ENCODE results near the gene CEP20.
A peak's percentile ranks its signal among the peaks of the same experiment; 100 is the strongest.
"Not testable (repeated sequence)": the region's sequence is repeated elsewhere in the genome, so short reads cannot be mapped to it uniquely, and the experiment has no call there.

CEP20 gene

GRCh38 chr16:15858921-15859668 lies 29.3 kb downstream of the CEP20 start:
- Mint-ChIP-seq H3K4me1 (ENCODE audit: low read depth) (peaks cover 16% of the 10 kb centered on the region), H3K36me3 (ENCODE audit: low read depth) (no peaks in the 10 kb centered on the region), H3K4me3 (no peak overlapping the region), H3K9me3 (no peaks in the 10 kb centered on the region), H3K27me3 (peaks cover 44% of the 10 kb centered on the region), H3K27ac (no peak overlapping the region)
- intact Hi-C loops (cut with micrococcal nuclease), result no loop called here

DNA sequence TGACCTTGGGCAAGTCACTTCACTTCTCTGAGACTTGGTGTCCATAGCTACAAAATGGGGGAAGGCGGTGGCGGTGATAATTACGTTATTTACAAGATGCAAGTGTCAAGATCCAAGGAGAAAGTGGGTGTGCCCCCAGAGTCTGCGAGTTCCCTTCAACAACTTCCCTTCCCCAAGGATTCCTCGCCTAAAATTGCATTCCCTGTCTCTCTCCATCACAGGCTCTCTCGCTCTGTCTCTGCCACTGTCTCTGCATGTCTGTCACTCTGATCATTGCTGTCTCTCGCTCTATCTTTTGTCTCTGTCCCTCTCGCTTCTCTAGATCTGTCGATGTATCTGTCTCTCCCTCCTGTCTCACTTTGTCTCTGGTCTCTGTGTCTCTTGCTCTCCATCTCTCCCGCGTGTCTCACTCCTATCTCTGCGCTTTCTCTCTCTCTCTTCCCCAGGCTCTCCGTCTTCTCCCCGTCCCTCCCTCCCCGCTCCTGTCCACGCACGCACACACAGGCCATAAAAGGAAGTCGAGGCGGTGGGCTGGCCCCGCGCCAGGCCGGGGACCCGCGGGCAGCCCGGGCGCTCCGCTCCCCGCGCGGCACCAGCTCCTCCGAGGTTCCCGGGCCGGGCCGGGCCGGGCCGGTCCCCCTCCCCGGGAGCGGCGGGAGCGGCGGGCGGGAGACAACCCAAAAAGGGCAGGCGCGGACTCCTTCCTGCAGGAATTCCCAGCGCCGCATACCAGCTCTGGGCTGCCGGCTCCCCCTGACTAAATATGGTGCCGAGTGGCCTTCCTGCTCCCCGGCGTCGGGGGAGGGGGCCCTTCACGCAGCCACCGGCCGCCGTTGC lies 30.5 kb downstream of the CEP20 start:
- Mint-ChIP-seq H3K9me3 (no peaks in the 10 kb centered on the region), H3K27me3 (peaks cover 52% of the 10 kb centered on the region), H3K4me3 (peak overlapping the region; percentile 71), H3K4me1 (ENCODE audit: low read depth) (peaks cover 16% of the 10 kb centered on the region), H3K27ac (no peak overlapping the region), H3K36me3 (ENCODE audit: low read depth) (no peaks in the 10 kb centered on the region)
- intact Hi-C loops (cut with micrococcal nuclease), result no loop called here

DNA sequence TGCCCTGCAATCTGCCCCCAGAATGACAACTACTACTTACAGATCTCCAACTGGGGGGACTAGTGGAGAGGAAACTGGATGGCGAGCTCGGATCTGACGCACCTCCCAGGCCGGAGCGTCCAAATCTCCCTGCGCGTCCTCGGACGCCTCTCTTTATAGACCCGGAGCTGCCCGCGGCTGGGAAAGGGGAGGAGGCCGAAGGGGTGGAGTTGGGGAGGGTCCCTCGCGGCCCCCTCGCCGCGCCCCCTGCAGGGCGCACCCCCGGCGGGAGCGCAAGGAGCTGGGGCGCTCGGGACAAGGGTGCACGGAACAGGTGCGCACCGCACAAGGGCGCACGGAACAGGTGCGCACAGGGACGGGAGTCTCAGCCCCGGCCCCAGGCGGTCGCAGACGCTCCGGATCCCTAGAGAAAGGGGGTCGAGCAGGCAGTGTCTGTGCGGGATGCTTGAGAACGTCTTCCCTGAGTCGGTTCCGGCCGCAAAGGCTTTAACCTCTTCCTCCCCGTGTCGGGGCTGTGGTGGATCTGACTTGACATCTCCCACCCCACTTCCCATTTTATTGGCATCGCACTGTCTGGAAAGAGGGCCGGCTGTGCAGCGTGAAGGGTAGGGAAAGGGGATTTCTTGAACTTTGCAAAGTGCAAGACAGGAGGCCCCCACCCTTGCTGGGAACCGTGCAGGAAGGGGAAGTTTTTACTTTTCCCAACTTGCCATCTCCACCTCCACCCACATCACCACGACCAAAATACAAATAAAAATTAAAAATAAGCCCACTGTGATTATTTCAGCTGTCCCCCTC lies 31.3 kb downstream of the CEP20 start, which contains the start of gene MYH11:
MYH11 (minus strand) TSS at position 128 of the 798 bp plus-strand sequence. CDS start 18,776 bp downstream, outside the sequence.
- Mint-ChIP-seq H3K27me3 (peaks cover 52% of the 10 kb centered on the region), H3K27ac (no peak within 1 kb of the TSS), H3K9me3 (no peaks in the 10 kb centered on the region), H3K36me3 (ENCODE audit: low read depth) (no peaks in the 10 kb centered on the region), H3K4me3 (peak within 1 kb of the TSS; percentile 71), H3K4me1 (ENCODE audit: low read depth) (peaks cover 16% of the 10 kb centered on the region)
- intact Hi-C loops (cut with micrococcal nuclease), result no loop called here

GRCh38 chr16:15856182-15856581 lies 32.2 kb downstream of the CEP20 start:
- Mint-ChIP-seq H3K4me3 (no peak overlapping the region), H3K9me3 (no peaks in the 10 kb centered on the region), H3K4me1 (ENCODE audit: low read depth) (peaks cover 16% of the 10 kb centered on the region), H3K36me3 (ENCODE audit: low read depth) (no peaks in the 10 kb centered on the region), H3K27ac (no peak overlapping the region), H3K27me3 (peaks cover 52% of the 10 kb centered on the region)
- intact Hi-C loops (cut with micrococcal nuclease), result no loop called here

GRCh38 chr16:15855704-15856003 lies 32.7 kb downstream of the CEP20 start:
- intact Hi-C loops (cut with micrococcal nuclease), result no loop called here
- H3K4me1 Mint-ChIP-seq (ENCODE audit: low read depth), result peaks cover 16% of the 10 kb centered on the region
- no peak overlapping the region for H3K4me3 Mint-ChIP-seq
- no peak overlapping the region for H3K27ac Mint-ChIP-seq
- peaks cover 52% of the 10 kb centered on the region for H3K27me3 Mint-ChIP-seq
- H3K9me3 Mint-ChIP-seq, result no peaks in the 10 kb centered on the region
- H3K36me3 Mint-ChIP-seq (ENCODE audit: low read depth), result no peaks in the 10 kb centered on the region

DNA sequence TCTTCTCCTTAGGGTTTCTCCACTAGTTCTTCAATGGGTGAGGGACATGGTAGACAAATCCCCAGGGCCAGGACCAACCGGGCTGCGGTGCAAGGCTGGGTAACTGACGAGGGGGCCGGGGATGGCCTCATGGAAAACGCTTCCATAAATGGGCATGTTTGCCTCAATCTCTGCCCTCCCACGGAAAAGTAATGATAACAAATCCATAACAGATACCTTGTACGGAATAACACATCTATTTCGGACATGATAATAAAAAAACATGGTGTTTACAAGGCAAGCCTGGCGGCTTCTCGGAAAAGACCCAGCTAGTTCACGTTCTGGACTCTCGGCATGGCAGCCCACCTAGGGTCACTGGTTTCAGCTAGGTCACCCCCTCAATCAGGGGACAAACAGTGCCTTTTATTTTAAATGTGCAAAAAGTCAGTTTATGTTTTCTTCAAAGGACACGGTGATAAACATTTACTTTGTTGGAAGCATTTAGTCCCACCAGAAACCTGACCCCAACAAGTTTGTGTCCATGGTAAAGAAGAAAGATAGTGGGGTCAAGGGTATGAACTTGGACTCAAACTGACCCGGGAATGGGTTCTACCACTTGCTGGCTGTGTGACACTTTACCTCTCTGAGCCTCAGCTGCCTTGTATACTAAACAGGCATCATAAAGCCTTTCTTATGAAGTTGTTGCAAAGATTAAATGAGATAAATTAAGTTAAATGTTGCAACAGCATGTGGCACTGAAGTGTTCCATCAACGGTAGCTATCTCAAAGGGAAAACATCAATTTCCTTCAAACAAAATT lies 33.3 kb downstream of the CEP20 start:
- Mint-ChIP-seq H3K36me3 (ENCODE audit: low read depth) (no peaks in the 10 kb centered on the region), H3K27me3 (peaks cover 52% of the 10 kb centered on the region), H3K4me3 (no peak overlapping the region), H3K9me3 (no peaks in the 10 kb centered on the region), H3K4me1 (ENCODE audit: low read depth) (peaks cover 16% of the 10 kb centered on the region), H3K27ac (no peak overlapping the region)
- intact Hi-C loops (cut with micrococcal nuclease), result no loop called here

- intact Hi-C loops (cut with micrococcal nuclease), result no loop called here
- H3K9me3 Mint-ChIP-seq, result no peaks in the 10 kb centered on the region
- H3K36me3 Mint-ChIP-seq (ENCODE audit: low read depth), result no peaks in the 10 kb centered on the region
- no peak overlapping the region for H3K27ac Mint-ChIP-seq
- H3K27me3 Mint-ChIP-seq, result peaks cover 48% of the 10 kb centered on the region
- no peak overlapping the region for H3K4me3 Mint-ChIP-seq
- H3K4me1 Mint-ChIP-seq (ENCODE audit: low read depth), result peaks cover 16% of the 10 kb centered on the region
Measured at GRCh38 chr16:15854061-15854460, 34.3 kb downstream of the CEP20 start.

DNA sequence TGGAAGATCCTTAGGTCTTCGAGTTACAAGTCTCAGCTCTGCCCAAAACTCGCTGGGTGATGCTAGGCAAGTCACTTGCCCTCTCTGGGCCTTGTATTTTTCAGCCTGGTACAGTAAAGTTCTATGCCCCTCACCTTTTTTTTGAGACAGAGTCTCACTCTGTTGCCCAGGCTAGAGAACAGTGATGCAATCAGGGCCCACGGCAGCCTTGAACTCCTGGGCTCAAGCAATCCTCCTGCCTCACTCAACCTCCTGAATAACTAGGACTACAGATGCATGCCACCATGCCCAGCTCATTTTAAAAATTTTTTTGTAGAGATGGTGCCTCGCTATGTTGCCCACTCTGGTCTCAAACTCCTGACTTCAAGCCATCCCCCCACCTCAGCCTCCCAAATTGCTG lies 35.4 kb downstream of the CEP20 start:
- H3K4me1 Mint-ChIP-seq (ENCODE audit: low read depth), result peaks cover 15% of the 10 kb centered on the region
- intact Hi-C loops (cut with micrococcal nuclease), result no loop called here
- no peak overlapping the region for H3K4me3 Mint-ChIP-seq
- no peak overlapping the region for H3K27ac Mint-ChIP-seq
- peaks cover 43% of the 10 kb centered on the region for H3K27me3 Mint-ChIP-seq
- H3K9me3 Mint-ChIP-seq, result no peaks in the 10 kb centered on the region
- no peaks in the 10 kb centered on the region for H3K36me3 Mint-ChIP-seq (ENCODE audit: low read depth)

DNA sequence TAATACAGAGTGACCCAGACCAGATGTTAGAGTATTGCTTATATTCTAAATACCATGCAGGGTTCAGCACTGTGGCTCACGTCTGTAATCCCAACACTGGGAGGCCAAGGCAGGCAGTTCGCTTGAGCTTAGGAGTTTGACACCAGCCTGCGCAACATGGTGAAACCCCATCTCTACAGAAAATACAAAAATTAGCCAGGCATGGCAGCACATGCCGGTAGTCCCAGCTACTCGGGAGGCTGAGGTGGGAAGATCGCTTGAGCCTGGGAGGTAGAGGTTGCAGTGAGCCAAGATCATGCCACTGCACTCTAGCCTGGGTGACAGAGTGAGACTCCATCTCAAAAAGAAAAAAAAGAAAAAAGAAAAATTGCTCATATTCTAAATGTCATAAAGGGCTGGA lies 37.8 kb downstream of the CEP20 start:
- H3K4me3 Mint-ChIP-seq; H3K36me3 Mint-ChIP-seq (ENCODE audit: low read depth); intact Hi-C loops (cut with micrococcal nuclease); H3K4me1 Mint-ChIP-seq (ENCODE audit: low read depth); H3K27ac Mint-ChIP-seq; H3K9me3 Mint-ChIP-seq: not testable (repeated sequence)
- peaks cover 18% of the 10 kb centered on the region for H3K27me3 Mint-ChIP-seq

GRCh38 chr16:15849209-15849981 lies 39.0 kb downstream of the CEP20 start:
- Mint-ChIP-seq H3K27ac (no peak overlapping the region), H3K36me3 (ENCODE audit: low read depth) (no peaks in the 10 kb centered on the region), H3K9me3 (no peaks in the 10 kb centered on the region), H3K4me1 (ENCODE audit: low read depth) (no peaks in the 10 kb centered on the region), H3K4me3 (no peak overlapping the region), H3K27me3 (peaks cover 8% of the 10 kb centered on the region)
- intact Hi-C loops (cut with micrococcal nuclease), result no loop called here

DNA sequence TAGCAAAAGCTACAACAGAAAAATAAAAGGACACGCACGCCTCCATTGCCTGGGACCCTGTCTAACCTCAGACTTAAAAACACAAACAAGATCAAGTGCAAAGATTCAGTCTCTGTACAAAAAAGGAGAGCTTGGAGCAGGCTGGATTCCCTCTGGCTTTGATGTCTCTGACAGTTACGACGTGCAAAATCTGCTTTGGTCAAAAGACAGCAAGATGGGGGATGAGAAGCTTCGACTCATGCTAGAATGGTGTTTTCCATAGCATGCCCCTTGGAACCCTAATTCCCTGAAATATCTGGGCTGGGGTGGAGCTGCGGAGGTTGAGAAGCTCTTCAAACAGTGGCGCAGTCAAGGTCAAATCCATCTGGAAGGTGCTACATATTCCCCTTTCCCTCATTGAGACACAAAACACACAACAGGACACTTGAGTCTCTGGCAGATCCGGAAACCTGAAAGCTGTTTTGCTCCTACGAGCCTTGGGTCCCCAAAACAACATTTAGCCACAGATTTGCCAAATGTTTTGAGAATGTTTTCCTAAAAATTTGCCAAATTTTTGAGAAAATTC lies 40.7 kb downstream of the CEP20 start:
- intact Hi-C loops (cut with micrococcal nuclease), result no loop called here
- Mint-ChIP-seq H3K27me3 (no peaks in the 10 kb centered on the region), H3K36me3 (ENCODE audit: low read depth) (no peaks in the 10 kb centered on the region), H3K4me3 (no peak overlapping the region), H3K9me3 (no peaks in the 10 kb centered on the region), H3K4me1 (ENCODE audit: low read depth) (no peaks in the 10 kb centered on the region), H3K27ac (no peak overlapping the region)

GRCh38 chr16:15846510-15846909 lies 41.9 kb downstream of the CEP20 start:
- Mint-ChIP-seq H3K9me3 (no peaks in the 10 kb centered on the region), H3K4me1 (ENCODE audit: low read depth) (no peaks in the 10 kb centered on the region), H3K27me3 (no peaks in the 10 kb centered on the region), H3K36me3 (ENCODE audit: low read depth) (no peaks in the 10 kb centered on the region), H3K4me3 (no peak overlapping the region), H3K27ac (no peak overlapping the region)
- intact Hi-C loops (cut with micrococcal nuclease), result no loop called here

Data from dendritic cell treated with granulocyte-macrophage colony-stimulating factor and Interleukin-4, amounts not matched to agents 40 ng/mL and 50 ng/mL, for 4 days (primary cell).